Activated T-helper 1 cell treated with anti-CD3 and anti-CD28 coated beads, Interleukin-12 subunit alpha, Interleukin-12 subunit beta, Interleukin-2, Interleukin-4 antibody, amounts not matched to agents 30 ng/mL and 10 ng/mL and 1 ng/mL, durations not matched to agents 14 hours and 24 hours and 36 hours (primary cell): Measurements from ENCODE around the gene FYN. TPM values are rescaled to one million over a fixed set of nuclear protein-coding genes. Genes with fewer than 3 reads are reported as not detected.
"Not testable (repeated sequence)": the region's sequence is repeated elsewhere in the genome, so short reads cannot be mapped to it uniquely, and the experiment has no call there.

Experiments
- DNase-seq: peaks from one replicate; pipeline ENCODE4 v3.0.0; 2021; ENCODE audit warnings: low spot score
- H3K27ac Mint-ChIP-seq: one replicate; pipeline ENCODE4 v1.8.0; 2021; ENCODE audit warnings: mild to moderate bottlenecking, mixed read lengths
- H3K27me3 Mint-ChIP-seq: one replicate; pipeline ENCODE4 v1.8.0; 2022; ENCODE audit warnings: mild to moderate bottlenecking, moderate library complexity, mixed read lengths; ENCODE audit not compliant: insufficient read depth
- H3K36me3 Mint-ChIP-seq: one replicate; pipeline ENCODE4 v1.8.0; 2021; ENCODE audit warnings: low read depth, mixed read lengths
- H3K4me1 Mint-ChIP-seq: one replicate; pipeline ENCODE4 v1.8.0; 2021; ENCODE audit warnings: low read depth, mixed read lengths
- H3K4me3 Mint-ChIP-seq: one replicate; pipeline ENCODE4 v1.8.0; 2021; ENCODE audit warnings: mild to moderate bottlenecking, moderate library complexity, mixed read lengths
- H3K9me3 Mint-ChIP-seq: one replicate; pipeline ENCODE4 v1.8.0; 2021; ENCODE audit warnings: mixed read lengths
- intact Hi-C: fragments of 100-400 bp; cut with micrococcal nuclease; formaldehyde crosslinking; loops from one replicate; pipeline ENCODE4 v1.15.1; 2024
- total RNA-seq: library from RNA; stranded (reverse); gene quantifications from 2 replicates; pipeline ENCODE4 v1.2.3, GENCODE V29; 2022

The FYN gene
- total RNA-seq, 1 donor from 2014 or later = 347 TPM

DNA sequence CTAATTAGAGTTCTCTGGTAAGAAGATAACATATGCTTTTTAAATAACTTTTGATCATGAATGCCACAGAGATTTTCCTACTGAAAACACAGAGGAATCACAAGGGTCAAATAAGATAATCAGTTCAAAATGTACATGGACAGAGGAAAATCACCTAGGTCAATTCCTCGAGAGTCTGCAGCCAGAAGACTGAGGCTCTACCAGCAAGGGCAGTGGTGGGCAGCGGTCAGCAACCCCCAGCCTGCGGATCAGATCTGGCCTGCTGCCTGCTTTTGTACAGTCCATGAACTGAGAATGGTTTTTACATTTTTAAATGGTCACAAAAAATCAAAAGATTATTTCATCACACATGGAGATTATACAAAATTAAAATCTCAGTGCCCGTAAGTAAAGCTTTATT lies 79.0 kb downstream of the FYN start:
- peaks cover 81% of the 10 kb centered on the region for H3K4me1 Mint-ChIP-seq
- intact Hi-C loops = loop anchor here (2.0 kb wide), 2 partner anchors 17 to 79 kb away; no protein-coding TSS in a partner anchor

DNA sequence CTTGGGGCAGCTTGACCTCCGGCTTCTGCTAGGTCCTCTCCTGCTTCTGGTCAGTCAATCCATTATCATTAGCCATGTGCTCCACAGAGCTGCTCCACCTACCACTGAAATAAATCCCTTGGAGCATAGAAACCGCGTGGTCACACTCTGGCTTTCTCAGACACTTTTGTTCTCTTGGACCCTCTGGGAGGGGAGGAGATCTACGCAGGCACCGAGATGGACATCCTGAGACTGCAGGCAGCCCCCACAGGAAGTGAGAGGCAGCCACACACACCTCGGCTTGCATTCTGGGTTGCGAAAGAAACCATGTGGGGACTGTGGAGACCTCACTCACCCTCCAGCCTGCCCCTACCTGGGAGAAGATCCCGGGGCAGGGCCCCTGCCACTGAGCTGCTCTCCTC lies 79.5 kb downstream of the FYN start:
- peak overlapping the region; percentile 37 for H3K4me3 Mint-ChIP-seq
- no peaks in the 10 kb centered on the region for H3K9me3 Mint-ChIP-seq
- peaks cover 75% of the 10 kb centered on the region for H3K4me1 Mint-ChIP-seq
- H3K27me3 Mint-ChIP-seq = no peaks in the 10 kb centered on the region
- peaks cover 31% of the 10 kb centered on the region for H3K36me3 Mint-ChIP-seq
- peak overlapping the region; percentile 75 for H3K27ac Mint-ChIP-seq
- no peak for DNase-seq
- intact Hi-C loops = loop anchor here (2.0 kb wide), 2 partner anchors 17 to 79 kb away; no protein-coding TSS in a partner anchor

More for the DNA sequence above, 79.0 kb downstream of the FYN start:
- no peak for DNase-seq
- H3K27ac Mint-ChIP-seq = peak overlapping the region; percentile 75
- H3K36me3 Mint-ChIP-seq = peaks cover 36% of the 10 kb centered on the region
- peak overlapping the region; percentile 37 for H3K4me3 Mint-ChIP-seq
- no peaks in the 10 kb centered on the region for H3K27me3 Mint-ChIP-seq
- no peaks in the 10 kb centered on the region for H3K9me3 Mint-ChIP-seq

DNA sequence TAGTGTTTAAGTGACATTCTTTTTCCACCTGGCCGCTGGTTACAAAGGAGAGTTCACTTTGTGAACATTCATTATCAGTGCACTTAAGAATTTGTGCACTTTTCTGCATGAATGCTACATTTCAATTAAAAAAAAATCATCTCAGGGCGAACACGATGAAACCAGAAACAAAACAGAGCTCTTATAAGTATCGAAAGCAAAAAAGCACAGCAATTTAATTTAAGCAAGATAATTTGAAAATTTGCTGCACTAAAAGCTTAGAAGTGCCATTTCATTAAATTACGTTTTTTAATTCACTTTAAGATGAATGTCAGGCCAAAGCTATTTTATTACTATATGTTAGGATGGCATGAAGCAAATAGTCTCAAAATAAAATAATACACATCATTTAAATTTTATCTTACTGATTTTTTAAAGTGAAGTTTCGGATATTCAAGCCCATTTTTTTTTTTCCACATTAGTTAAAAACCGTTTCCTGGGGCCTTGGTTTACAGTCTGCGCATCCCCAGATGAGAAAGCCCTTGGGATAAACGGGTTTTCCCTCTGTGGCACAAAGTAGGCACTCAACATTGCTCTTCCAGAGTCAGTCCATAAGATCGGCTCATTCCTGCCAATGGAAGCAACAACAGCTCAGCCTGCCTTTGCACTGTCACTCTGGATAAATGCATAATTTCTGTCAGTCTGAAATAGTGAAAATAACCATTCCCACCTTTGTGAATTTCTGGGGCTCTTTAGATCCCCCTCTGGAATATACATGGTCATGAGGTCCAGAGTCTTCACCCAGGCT lies 80.1 kb downstream of the FYN start:
- peak overlapping the region; percentile 86 for H3K27ac Mint-ChIP-seq
- H3K4me3 Mint-ChIP-seq = peak overlapping the region; percentile 50
- intact Hi-C loops = no loop called here
- peaks cover 71% of the 10 kb centered on the region for H3K4me1 Mint-ChIP-seq
- DNase-seq = no peak
- no peaks in the 10 kb centered on the region for H3K9me3 Mint-ChIP-seq
- H3K27me3 Mint-ChIP-seq = no peaks in the 10 kb centered on the region
- H3K36me3 Mint-ChIP-seq = peaks cover 29% of the 10 kb centered on the region

DNA sequence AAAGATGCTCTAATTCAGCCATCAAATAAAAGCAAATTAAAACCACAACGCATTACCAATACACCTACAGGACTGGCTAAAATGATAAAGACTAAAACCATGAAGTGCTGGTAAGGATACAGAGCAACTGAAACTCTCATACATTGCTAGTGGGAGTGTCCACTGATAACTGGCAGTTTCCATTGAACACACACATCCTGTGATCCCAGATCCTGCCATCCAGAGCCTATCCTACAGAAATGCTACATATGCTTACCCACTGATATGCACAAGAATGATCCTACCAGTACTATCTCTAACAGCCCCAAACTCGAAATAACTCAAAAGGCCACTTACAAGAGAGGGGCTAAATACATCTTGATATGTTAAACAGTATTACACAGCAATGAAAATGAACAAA lies 81.0 kb downstream of the FYN start:
- DNase-seq = no peak
- H3K4me1 Mint-ChIP-seq = peaks cover 71% of the 10 kb centered on the region
- H3K36me3 Mint-ChIP-seq = peaks cover 30% of the 10 kb centered on the region
- no peaks in the 10 kb centered on the region for H3K9me3 Mint-ChIP-seq
- intact Hi-C loops = no loop called here
- H3K27me3 Mint-ChIP-seq = no peaks in the 10 kb centered on the region
- no peak overlapping the region for H3K27ac Mint-ChIP-seq
- H3K4me3 Mint-ChIP-seq = no peak overlapping the region

DNA sequence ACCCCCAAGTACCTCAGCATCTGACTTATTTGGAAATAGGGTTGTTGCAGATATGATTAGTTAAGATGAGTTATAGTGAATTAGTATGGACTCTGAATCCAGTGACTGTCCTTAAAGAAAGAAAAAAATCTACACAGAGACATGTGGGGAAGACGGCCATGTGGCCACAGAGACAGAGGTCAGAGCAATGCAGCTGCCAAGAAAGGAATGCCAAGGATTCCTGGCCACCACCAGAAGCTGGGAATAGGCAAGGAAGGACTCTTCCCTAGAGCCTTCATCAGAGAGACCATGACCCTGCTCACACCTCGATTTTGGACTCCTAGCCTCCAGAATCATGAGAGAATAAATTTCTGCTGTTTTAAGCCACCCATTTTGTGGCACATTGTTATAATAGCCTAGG lies 81.8 kb downstream of the FYN start:
- Mint-ChIP-seq H3K27me3 (no peaks in the 10 kb centered on the region), H3K9me3 (no peaks in the 10 kb centered on the region), H3K4me1 (peaks cover 63% of the 10 kb centered on the region), H3K27ac (peak overlapping the region; percentile 24), H3K36me3 (peaks cover 32% of the 10 kb centered on the region), H3K4me3 (no peak overlapping the region)
- intact Hi-C loops = no loop called here
- DNase-seq = no peak

DNA sequence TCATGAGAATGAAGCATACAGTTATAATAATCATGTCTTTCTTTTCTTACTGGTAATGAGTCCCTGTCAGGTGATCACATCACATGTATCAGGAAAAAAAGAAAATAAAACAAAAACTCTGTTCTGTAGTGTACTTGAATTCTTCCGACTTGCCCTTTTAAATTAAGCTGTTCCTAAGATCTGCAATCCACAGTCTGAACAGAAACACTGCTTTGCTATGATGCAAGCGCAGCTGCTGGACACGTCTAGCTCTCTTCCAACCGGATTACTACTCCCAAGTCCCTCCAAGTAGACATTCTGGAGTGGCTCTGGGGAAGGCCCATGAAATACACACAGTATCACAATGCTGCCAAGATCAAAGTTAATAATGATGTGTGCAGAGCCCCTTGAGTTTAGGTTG lies 83.7 kb downstream of the FYN start:
- Mint-ChIP-seq H3K4me3 (no peak overlapping the region), H3K27ac (no peak overlapping the region), H3K27me3 (no peaks in the 10 kb centered on the region), H3K9me3 (peaks cover 4% of the 10 kb centered on the region), H3K4me1 (peaks cover 53% of the 10 kb centered on the region), H3K36me3 (peaks cover 34% of the 10 kb centered on the region)
- DNase-seq = no peak
- intact Hi-C loops = loop anchor here (1.0 kb wide), 1 partner anchor 9 kb away; no protein-coding TSS in a partner anchor

DNA sequence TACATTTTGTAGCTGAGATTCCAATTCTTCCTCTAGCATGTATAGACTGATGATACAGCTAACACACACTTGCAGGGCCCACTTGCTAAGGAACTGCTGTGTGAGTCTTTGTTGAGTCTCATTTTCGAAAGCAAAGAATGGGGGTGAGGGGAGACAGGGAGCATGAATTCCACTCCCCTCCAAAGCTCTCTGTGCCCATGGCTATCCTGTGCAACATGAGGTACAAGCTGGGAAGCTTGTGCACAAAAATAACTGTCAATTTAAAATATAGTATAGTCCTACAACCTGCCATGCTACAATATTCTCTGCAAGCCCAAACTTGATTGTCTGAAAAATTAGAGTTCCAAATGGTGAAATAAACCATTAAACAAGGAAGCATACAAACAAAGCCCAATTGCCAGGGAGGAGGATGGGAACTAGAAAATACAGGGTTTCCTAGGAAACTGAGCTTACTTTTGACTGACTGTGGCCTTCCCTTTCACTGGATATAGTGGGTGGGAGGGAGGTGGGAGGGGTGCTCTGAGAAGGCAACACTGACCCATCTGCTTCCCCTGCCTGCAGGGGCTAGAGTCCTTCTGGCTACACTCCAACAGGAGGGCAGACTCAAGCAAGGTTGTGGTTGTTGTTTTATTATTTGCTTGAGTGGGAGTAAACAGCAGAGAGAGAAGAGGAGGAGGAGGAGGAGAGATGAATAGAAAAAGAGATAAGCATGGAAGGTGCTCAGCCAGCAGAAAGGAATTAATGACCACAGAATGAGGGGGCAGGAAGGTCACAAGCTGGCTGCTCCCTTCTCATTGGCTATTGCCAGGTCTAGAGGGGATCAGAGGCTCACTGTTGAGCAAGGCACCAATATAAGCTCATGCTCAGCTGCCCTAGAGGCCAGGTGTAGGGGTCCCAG lies 84.6 kb downstream of the FYN start:
- no peaks in the 10 kb centered on the region for H3K27me3 Mint-ChIP-seq
- intact Hi-C loops = loop anchor here (1.0 kb wide), 1 partner anchor 8 kb away; no protein-coding TSS in a partner anchor
- peaks cover 4% of the 10 kb centered on the region for H3K9me3 Mint-ChIP-seq
- H3K4me1 Mint-ChIP-seq = peaks cover 53% of the 10 kb centered on the region
- no peak for DNase-seq
- H3K4me3 Mint-ChIP-seq = no peak overlapping the region
- H3K27ac Mint-ChIP-seq = no peak overlapping the region
- H3K36me3 Mint-ChIP-seq = peaks cover 41% of the 10 kb centered on the region

DNA sequence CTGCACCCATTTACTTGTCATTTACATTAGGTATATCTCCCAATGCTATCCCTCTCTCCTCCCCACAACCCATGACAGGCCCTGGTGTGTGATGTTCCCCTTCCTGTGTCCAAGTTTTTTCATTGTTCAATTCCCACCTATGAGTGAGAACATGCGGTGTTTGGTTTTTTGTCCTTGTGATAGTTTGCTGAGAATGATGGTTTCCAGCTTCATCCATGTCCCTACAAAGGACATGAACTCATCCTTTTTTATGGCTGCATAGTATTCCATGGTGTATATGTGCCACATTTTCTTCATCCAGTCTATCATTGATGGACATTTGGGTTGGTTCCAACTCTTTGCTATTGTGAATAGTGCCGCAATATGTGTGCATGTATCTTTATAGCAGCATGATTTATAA lies 87.1 kb downstream of the FYN start:
- not testable (repeated sequence) for H3K27ac Mint-ChIP-seq

DNA sequence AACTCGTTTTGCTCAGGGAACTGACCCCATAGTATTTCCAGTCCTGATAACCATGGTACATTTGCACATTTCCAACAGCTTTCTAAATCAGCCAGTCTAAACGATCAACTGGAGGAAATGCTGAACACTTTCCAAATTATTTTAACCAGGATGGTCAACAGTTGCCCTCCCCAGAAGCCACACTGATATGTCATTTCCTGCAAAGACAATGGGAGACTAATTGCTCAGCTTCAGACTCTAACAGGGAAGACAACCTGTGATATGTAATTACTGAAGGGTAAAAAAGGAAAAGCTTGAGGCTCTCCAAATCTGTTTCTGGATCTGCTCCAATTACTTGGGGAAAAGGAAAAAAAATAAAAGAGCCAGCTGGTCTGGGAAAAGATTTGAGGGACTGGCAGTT lies 88.8 kb downstream of the FYN start:
- intact Hi-C loops = no loop called here
- Mint-ChIP-seq H3K36me3 (peaks cover 53% of the 10 kb centered on the region), H3K9me3 (peaks cover 4% of the 10 kb centered on the region), H3K27ac (peak overlapping the region; percentile 26), H3K4me1 (peaks cover 55% of the 10 kb centered on the region), H3K4me3 (no peak overlapping the region), H3K27me3 (no peaks in the 10 kb centered on the region)
- no peak for DNase-seq

More for the DNA sequence above, 87.1 kb downstream of the FYN start:
- H3K9me3 Mint-ChIP-seq, H3K4me3 Mint-ChIP-seq, H3K27me3 Mint-ChIP-seq, intact Hi-C loops, DNase-seq: not testable (repeated sequence)
- Mint-ChIP-seq H3K4me1 (peaks cover 48% of the 10 kb centered on the region), H3K36me3 (peaks cover 51% of the 10 kb centered on the region)

DNA sequence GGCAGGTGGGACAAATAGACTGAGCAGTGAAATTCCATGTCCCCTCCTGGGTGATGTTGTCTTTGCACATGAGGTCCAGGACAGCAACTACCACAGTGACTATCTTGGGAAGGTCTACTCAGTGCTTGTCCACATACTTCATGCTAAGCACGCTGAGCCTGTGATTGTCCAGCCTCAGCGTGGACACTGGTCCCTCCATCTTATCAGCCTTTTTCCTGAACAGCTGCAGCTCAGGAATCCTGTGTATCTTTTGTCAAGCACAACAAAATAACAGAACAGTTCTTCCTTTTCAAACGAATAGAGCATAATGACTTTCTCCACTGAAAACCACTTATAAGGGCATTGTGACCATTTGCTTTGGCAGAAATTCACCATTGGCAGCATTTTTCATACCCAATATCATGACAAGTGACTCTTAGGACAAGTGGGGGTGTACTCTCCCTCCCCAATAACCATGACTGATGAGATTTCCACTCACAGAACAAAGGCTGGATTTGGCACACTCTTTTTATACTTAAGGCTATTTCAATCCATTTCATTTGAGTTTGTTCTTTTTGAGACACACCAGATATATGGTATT lies 90.3 kb downstream of the FYN start:
- no peaks in the 10 kb centered on the region for H3K27me3 Mint-ChIP-seq
- peaks cover 61% of the 10 kb centered on the region for H3K36me3 Mint-ChIP-seq
- intact Hi-C loops = no loop called here
- DNase-seq = no peak
- peaks cover 70% of the 10 kb centered on the region for H3K4me1 Mint-ChIP-seq
- H3K27ac Mint-ChIP-seq = no peak overlapping the region
- H3K4me3 Mint-ChIP-seq = no peak overlapping the region
- H3K9me3 Mint-ChIP-seq = peaks cover 4% of the 10 kb centered on the region

DNA sequence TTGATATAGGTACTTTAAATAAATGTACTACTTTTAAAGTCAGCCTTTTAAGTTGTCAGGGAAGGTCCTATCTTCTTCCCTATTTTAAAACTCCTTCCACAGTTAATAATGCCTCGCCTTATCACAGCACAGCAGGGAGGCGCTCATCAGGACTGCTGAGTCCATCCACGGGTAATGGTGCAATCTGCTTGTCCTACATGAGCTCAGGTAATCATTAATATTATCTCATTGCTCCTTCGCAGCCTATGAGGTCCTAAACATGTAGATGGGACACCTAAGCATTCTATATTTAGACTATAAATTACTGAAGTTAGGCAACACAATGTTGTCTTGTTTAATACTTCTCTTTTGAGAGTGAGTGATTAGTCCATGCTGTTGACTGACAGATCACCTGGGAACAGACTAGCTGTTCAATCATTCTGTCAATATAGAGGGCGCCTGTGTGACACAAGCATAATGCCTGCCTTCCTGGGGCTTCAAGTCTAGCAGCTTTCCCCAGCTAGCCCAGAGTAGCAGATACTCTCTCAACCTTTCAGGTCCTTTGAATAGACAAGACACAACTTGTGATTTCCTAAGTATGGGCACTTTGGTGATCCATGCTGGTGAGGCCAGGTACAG lies 91.0 kb downstream of the FYN start:
- Mint-ChIP-seq H3K27me3 (no peaks in the 10 kb centered on the region), H3K36me3 (peaks cover 65% of the 10 kb centered on the region)
- no peak for DNase-seq

DNA sequence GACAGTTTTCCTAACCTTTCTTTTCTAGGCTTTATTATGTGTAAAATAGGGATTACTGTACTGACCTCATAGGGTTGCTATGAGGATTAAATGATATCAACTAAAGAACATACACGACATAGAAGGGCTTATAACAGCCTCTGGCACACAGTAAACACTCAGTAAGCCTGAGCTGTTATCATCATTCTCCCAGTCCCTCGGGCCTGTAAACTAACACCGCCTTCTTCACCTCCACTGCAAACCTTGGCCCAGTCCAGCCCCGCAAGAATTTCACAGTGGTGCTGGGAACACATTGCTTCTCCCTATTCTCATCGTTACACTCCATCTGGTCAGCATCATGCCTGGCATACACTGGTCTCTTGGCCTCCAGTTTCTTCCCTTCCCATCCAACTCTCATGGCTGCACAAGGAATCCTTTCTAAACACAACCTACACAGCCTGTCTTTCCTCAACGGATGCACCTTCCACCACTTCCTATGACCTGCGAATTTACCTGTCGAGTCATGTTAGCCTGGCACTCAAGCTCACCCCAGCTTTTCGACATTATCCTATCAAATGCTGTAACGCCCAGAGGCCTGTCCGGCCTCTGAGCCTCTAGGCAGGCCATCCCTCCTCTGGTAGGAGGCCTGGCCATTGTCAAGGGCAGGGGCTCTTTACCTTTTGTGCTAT lies 92.1 kb downstream of the FYN start:
- intact Hi-C loops = no loop called here
- no peak for DNase-seq
- H3K9me3 Mint-ChIP-seq = peaks cover 2% of the 10 kb centered on the region
- peaks cover 88% of the 10 kb centered on the region for H3K4me1 Mint-ChIP-seq
- no peak overlapping the region for H3K4me3 Mint-ChIP-seq
- H3K27ac Mint-ChIP-seq = peak overlapping the region; percentile 41
- H3K36me3 Mint-ChIP-seq = peaks cover 58% of the 10 kb centered on the region
- H3K27me3 Mint-ChIP-seq = no peaks in the 10 kb centered on the region

More for the DNA sequence above, 91.0 kb downstream of the FYN start:
- Mint-ChIP-seq H3K9me3 (peaks cover 4% of the 10 kb centered on the region), H3K4me1 (peaks cover 77% of the 10 kb centered on the region), H3K27ac (no peak overlapping the region), H3K4me3 (no peak overlapping the region)
- intact Hi-C loops = no loop called here
